Breast epithelium (tissue), 3 donors: ENCODE results near the gene DBH.

ENCODE experiments used
- CTCF ChIP-seq, 3 donors: fragments of 450-650 bp; IDR thresholded peaks; one replicate each; pipeline ENCODE4 v1.5.1; 2016 to 2017; ENCODE audit warnings: antibody characterized with exemption in 3 of 3, mild to moderate bottlenecking in 3 of 3, moderate library complexity in 3 of 3
- POLR2A ChIP-seq: fragments of 450-650 bp; IDR thresholded peaks from one replicate; pipeline ENCODE4 v1.6.1; 2016; ENCODE audit warnings: antibody characterized with exemption, mild to moderate bottlenecking, moderate library complexity
- POLR2AphosphoS5 ChIP-seq, 3 donors: sonication (generic); formaldehyde crosslinking; IDR thresholded peaks; one replicate each; pipeline ENCODE4 v1.6.1; 2017; ENCODE audit warnings: antibody characterized with exemption in 3 of 3

- no peak for TF ChIP-seq CTCF (IDR thresholded peaks at IDR 0.05)
- no peak for TF ChIP-seq POLR2AphosphoS5 (IDR thresholded peaks at IDR 0.05)
- no peak for TF ChIP-seq POLR2A
Observed at GRCh38 chr9:133670466-133670865, 34.3 kb downstream of the DBH start.
